Measurements from ENCODE around the gene FOLR3.
"Not testable (repeated sequence)": the region's sequence is repeated elsewhere in the genome, so short reads cannot be mapped to it uniquely, and the experiment has no call there.

FOLR3 gene

GRCh38 chr11:72124046-72124445, 11.5 kb upstream of the FOLR3 start:
- DNase-seq: no peak

GRCh38 chr11:72125956-72126355, 9.6 kb upstream of the FOLR3 start:
- no peak for DNase-seq

GRCh38 chr11:72127923-72128322, 7.6 kb upstream of the FOLR3 start:
- no peak for DNase-seq

- no peak for DNase-seq
These were observed 6.1 kb upstream of the FOLR3 start for GRCh38 chr11:72129381-72129780.

GRCh38 chr11:72132646-72133045, 2.9 kb upstream of the FOLR3 start:
- no peak for DNase-seq

GRCh38 chr11:72135891-72136683, 562 bp downstream of the FOLR3 start:
- no peak for DNase-seq

- DNase-seq: no peak
These were observed 1.2 kb downstream of the FOLR3 start for GRCh38 chr11:72136684-72137262.

GRCh38 chr11:72138821-72139390, 3.4 kb downstream of the FOLR3 start:
- DNase-seq: no peak

- DNase-seq: no peak
These were observed 4.0 kb downstream of the FOLR3 start for GRCh38 chr11:72139500-72139899.

GRCh38 chr11:72140661-72141060, 5.1 kb downstream of the FOLR3 start:
- no peak for DNase-seq

GRCh38 chr11:72141066-72141465, 5.5 kb downstream of the FOLR3 start:
- DNase-seq: no peak

- DNase-seq: not testable (repeated sequence)
These were observed 6.6 kb downstream of the FOLR3 start for GRCh38 chr11:72142086-72142485.

GRCh38 chr11:72142543-72142942, 7.0 kb downstream of the FOLR3 start:
- DNase-seq: not testable (repeated sequence)

- DNase-seq: no peak
These were observed 9.5 kb downstream of the FOLR3 start for GRCh38 chr11:72144807-72145565.

- DNase-seq: no peak
These were observed 11.1 kb downstream of the FOLR3 start for GRCh38 chr11:72146625-72147024.

GRCh38 chr11:72150882-72151281, 15.4 kb downstream of the FOLR3 start:
- no peak for DNase-seq

GRCh38 chr11:72153874-72154273, 18.3 kb downstream of the FOLR3 start:
- DNase-seq: not testable (repeated sequence)

- no peak for DNase-seq
These were observed 19.3 kb downstream of the FOLR3 start for GRCh38 chr11:72154816-72155215.

GRCh38 chr11:72155751-72156150, 20.2 kb downstream of the FOLR3 start:
- no peak for DNase-seq

GRCh38 chr11:72157131-72157530, 21.6 kb downstream of the FOLR3 start:
- no peak for DNase-seq

- DNase-seq: no peak
These were observed 24.8 kb downstream of the FOLR3 start for GRCh38 chr11:72160319-72160718.

- no peak for DNase-seq
These were observed 27.5 kb downstream of the FOLR3 start for GRCh38 chr11:72162891-72163492.

GRCh38 chr11:72164187-72164586, 28.7 kb downstream of the FOLR3 start:
- not testable (repeated sequence) for DNase-seq
